ENCODE data around the gene CD8B. TPM values are rescaled to one million over a fixed set of nuclear protein-coding genes. Genes with fewer than 3 reads are reported as not detected.
A peak's percentile ranks its signal among the peaks of the same experiment; 100 is the strongest.

Gene CD8B
- total RNA-seq, 1 experiment from 2014 or later, result not detected

- intact Hi-C loops (cut with micrococcal nuclease; ENCODE audit: unreplicated experiment), result no loop called here
Observed at GRCh38 chr2:86778957-86779356, 82.7 kb downstream of the CD8B start.

GRCh38 chr2:86776532-86776931 is 85.2 kb downstream of the CD8B start:
- CTCF ChIA-PET, result no interaction called here
- TF ChIP-seq EZH2 (IDR thresholded peaks at IDR 0.05; ENCODE audit: borderline replicate concordance, low read depth, low read length, poor library complexity, severe bottlenecking) (no peak), CTCF (conservative IDR thresholded peaks at IDR 0.05; ENCODE audit: low read depth, low read length) (no peak)
- Histone ChIP-seq H3K4me1 (ENCODE audit: insufficient read depth, low read length, poor library complexity, severe bottlenecking) (no peaks in the 10 kb centered on the region), H3K27me3 (replicated peaks; ENCODE audit: insufficient read depth, low read depth, low read length, poor library complexity) (no peaks in the 10 kb centered on the region), H3K9me3 (ENCODE audit: low read depth, low read length, poor library complexity, severe bottlenecking) (no peaks in the 10 kb centered on the region), H3K27ac (ENCODE audit: low read depth, low read length, poor library complexity, severe bottlenecking) (no peak overlapping the region), H3K36me3 (ENCODE audit: insufficient read depth, low read length, poor library complexity, severe bottlenecking) (peaks cover 21% of the 10 kb centered on the region), H3K4me3 (ENCODE audit: low read depth, low read length, poor library complexity, severe bottlenecking) (no peak overlapping the region)
- POLR2A ChIA-PET (ENCODE audit: low non-redundant PET), result no interaction called here
- BruUV-seq (replicated peaks), result no TSS peak
- DNase-seq (ENCODE audit: low spot score), result no peak
- intact Hi-C loops (cut with micrococcal nuclease; ENCODE audit: unreplicated experiment), result no loop called here

More at GRCh38 chr2:86778957-86779356, 82.7 kb downstream of the CD8B start:
- Histone ChIP-seq H3K36me3 (ENCODE audit: insufficient read depth, low read length, poor library complexity, severe bottlenecking) (peaks cover 8% of the 10 kb centered on the region), H3K4me1 (ENCODE audit: insufficient read depth, low read length, poor library complexity, severe bottlenecking) (no peaks in the 10 kb centered on the region), H3K4me3 (ENCODE audit: low read depth, low read length, poor library complexity, severe bottlenecking) (no peak overlapping the region), H3K27ac (ENCODE audit: low read depth, low read length, poor library complexity, severe bottlenecking) (no peak overlapping the region), H3K9me3 (ENCODE audit: low read depth, low read length, poor library complexity, severe bottlenecking) (no peaks in the 10 kb centered on the region), H3K27me3 (replicated peaks; ENCODE audit: insufficient read depth, low read depth, low read length, poor library complexity) (no peaks in the 10 kb centered on the region)
- POLR2A ChIA-PET (ENCODE audit: low non-redundant PET), result no interaction called here
- no TSS peak for BruUV-seq (replicated peaks)
- TF ChIP-seq EZH2 (IDR thresholded peaks at IDR 0.05; ENCODE audit: borderline replicate concordance, low read depth, low read length, poor library complexity, severe bottlenecking) (no peak), CTCF (conservative IDR thresholded peaks at IDR 0.05; ENCODE audit: low read depth, low read length) (no peak)
- DNase-seq (ENCODE audit: low spot score), result no peak
- CTCF ChIA-PET, result no interaction called here

- CTCF ChIA-PET, result no interaction called here
- Histone ChIP-seq H3K4me1 (ENCODE audit: insufficient read depth, low read length, poor library complexity, severe bottlenecking) (no peaks in the 10 kb centered on the region), H3K27me3 (replicated peaks; ENCODE audit: insufficient read depth, low read depth, low read length, poor library complexity) (no peaks in the 10 kb centered on the region), H3K9me3 (ENCODE audit: low read depth, low read length, poor library complexity, severe bottlenecking) (no peaks in the 10 kb centered on the region), H3K36me3 (ENCODE audit: insufficient read depth, low read length, poor library complexity, severe bottlenecking) (peaks cover 32% of the 10 kb centered on the region), H3K4me3 (ENCODE audit: low read depth, low read length, poor library complexity, severe bottlenecking) (no peak overlapping the region), H3K27ac (ENCODE audit: low read depth, low read length, poor library complexity, severe bottlenecking) (no peak overlapping the region)
- intact Hi-C loops (cut with micrococcal nuclease; ENCODE audit: unreplicated experiment), result no loop called here
- TSS peak; percentile 16 for BruUV-seq (replicated peaks)
- TF ChIP-seq EZH2 (IDR thresholded peaks at IDR 0.05; ENCODE audit: borderline replicate concordance, low read depth, low read length, poor library complexity, severe bottlenecking), result no peak
- TF ChIP-seq CTCF (conservative IDR thresholded peaks at IDR 0.05; ENCODE audit: low read depth, low read length), result no peak
- POLR2A ChIA-PET (ENCODE audit: low non-redundant PET), result no interaction called here
- DNase-seq (ENCODE audit: low spot score), result no peak
Observed at GRCh38 chr2:86775338-86775737, 86.3 kb downstream of the CD8B start.
